ENCODE data around the gene OCA2.

OCA2 gene

GRCh38 chr15:27746401-27746955, 352.6 kb downstream of the OCA2 start:
- Histone ChIP-seq H3K9ac (ENCODE audit: low read length) (no peak overlapping the region), H4K91ac (ENCODE audit: low read depth, low read length) (no peak overlapping the region), H3K27me3 (ENCODE audit: insufficient read depth, low read length) (no peaks in the 10 kb centered on the region), H3K4me3 (ENCODE audit: low read depth, low read length) (no peak overlapping the region), H2AK5ac (ENCODE audit: low read length) (no peak overlapping the region), H3K4me2 (ENCODE audit: low read length) (no peak overlapping the region), H2BK12ac (ENCODE audit: low read length) (no peak overlapping the region), H3K36me3 (ENCODE audit: control insufficient read depth in 1 of 2, insufficient read depth in 2 of 2, low read length in 2 of 2) (no peaks in the 10 kb centered on the region), H2BK5ac (ENCODE audit: low read depth, low read length, poor library complexity) (no peak overlapping the region), H4K12ac (ENCODE audit: low read depth, low read length) (no peak overlapping the region), H3K79me2 (ENCODE audit: control insufficient read depth, insufficient read depth, low read length, poor library complexity) (no peaks in the 10 kb centered on the region), H2BK120ac (ENCODE audit: insufficient read depth, low read length, poor library complexity) (no peak overlapping the region), H3K14ac (ENCODE audit: low read length) (no peak overlapping the region), H4K8ac (ENCODE audit: low read depth, low read length) (no peak overlapping the region), H3K18ac (ENCODE audit: low read length) (no peak overlapping the region), H3K4ac (ENCODE audit: low read depth, low read length) (no peak overlapping the region), H3K4me1 (ENCODE audit: control insufficient read depth in 1 of 2, insufficient read depth in 2 of 2, low read length in 2 of 2) (no peaks in the 10 kb centered on the region), H3K9me3 (ENCODE audit: insufficient read depth, low read depth, low read length) (no peaks in the 10 kb centered on the region), H3K23ac (ENCODE audit: low read length) (no peak overlapping the region), H3K27ac (ENCODE audit: low read depth, low read length) (no peak overlapping the region), H2AFZ (ENCODE audit: insufficient read depth, low read length, poor library complexity) (no peak overlapping the region), H3K79me1 (ENCODE audit: low read length) (no peaks in the 10 kb centered on the region)
- DNase-seq = no peak
- no CpG with 5 or more reads among the region's 5 CpGs for WGBS (ENCODE audit: extremely low coverage, insufficient coverage, insufficient read length)

GRCh38 chr15:27744641-27745040, 354.5 kb downstream of the OCA2 start:
- Histone ChIP-seq H4K8ac (ENCODE audit: low read depth, low read length) (no peak overlapping the region), H3K9me3 (ENCODE audit: insufficient read depth, low read depth, low read length) (no peaks in the 10 kb centered on the region), H3K14ac (ENCODE audit: low read length) (no peak overlapping the region), H2BK5ac (ENCODE audit: low read depth, low read length, poor library complexity) (no peak overlapping the region), H3K27me3 (ENCODE audit: insufficient read depth, low read length) (no peaks in the 10 kb centered on the region), H2AFZ (ENCODE audit: insufficient read depth, low read length, poor library complexity) (no peak overlapping the region), H3K4ac (ENCODE audit: low read depth, low read length) (no peak overlapping the region), H3K18ac (ENCODE audit: low read length) (no peak overlapping the region), H4K91ac (ENCODE audit: low read depth, low read length) (no peak overlapping the region), H3K36me3 (ENCODE audit: control insufficient read depth in 1 of 2, insufficient read depth in 2 of 2, low read length in 2 of 2) (no peaks in the 10 kb centered on the region), H3K4me3 (ENCODE audit: low read depth, low read length) (no peak overlapping the region), H2BK120ac (ENCODE audit: insufficient read depth, low read length, poor library complexity) (no peak overlapping the region), H4K12ac (ENCODE audit: low read depth, low read length) (no peak overlapping the region), H3K79me1 (ENCODE audit: low read length) (no peaks in the 10 kb centered on the region), H3K4me1 (ENCODE audit: control insufficient read depth in 1 of 2, insufficient read depth in 2 of 2, low read length in 2 of 2) (no peaks in the 10 kb centered on the region), H3K4me2 (ENCODE audit: low read length) (no peak overlapping the region), H3K27ac (ENCODE audit: low read depth, low read length) (no peak overlapping the region), H3K23ac (ENCODE audit: low read length) (no peak overlapping the region), H3K9ac (ENCODE audit: low read length) (no peak overlapping the region), H2AK5ac (ENCODE audit: low read length) (no peak overlapping the region), H3K79me2 (ENCODE audit: control insufficient read depth, insufficient read depth, low read length, poor library complexity) (no peaks in the 10 kb centered on the region), H2BK12ac (ENCODE audit: low read length) (no peak overlapping the region)
- DNase-seq = no peak
- no CpG with 5 or more reads among the region's 3 CpGs for WGBS (ENCODE audit: extremely low coverage, insufficient coverage, insufficient read length)

- Histone ChIP-seq H3K4ac (ENCODE audit: low read depth, low read length) (no peak overlapping the region), H3K23ac (ENCODE audit: low read length) (no peak overlapping the region), H2AK5ac (ENCODE audit: low read length) (no peak overlapping the region), H3K18ac (ENCODE audit: low read length) (no peak overlapping the region), H3K9ac (ENCODE audit: low read length) (no peak overlapping the region), H4K12ac (ENCODE audit: low read depth, low read length) (no peak overlapping the region), H4K91ac (ENCODE audit: low read depth, low read length) (no peak overlapping the region), H3K36me3 (ENCODE audit: control insufficient read depth in 1 of 2, insufficient read depth in 2 of 2, low read length in 2 of 2) (no peaks in the 10 kb centered on the region), H2BK120ac (ENCODE audit: insufficient read depth, low read length, poor library complexity) (no peak overlapping the region), H3K9me3 (ENCODE audit: insufficient read depth, low read depth, low read length) (no peaks in the 10 kb centered on the region), H3K27me3 (ENCODE audit: insufficient read depth, low read length) (no peaks in the 10 kb centered on the region), H2BK5ac (ENCODE audit: low read depth, low read length, poor library complexity) (no peak overlapping the region), H3K14ac (ENCODE audit: low read length) (no peak overlapping the region), H3K79me1 (ENCODE audit: low read length) (no peaks in the 10 kb centered on the region), H3K27ac (ENCODE audit: low read depth, low read length) (no peak overlapping the region), H3K4me1 (ENCODE audit: control insufficient read depth in 1 of 2, insufficient read depth in 2 of 2, low read length in 2 of 2) (no peaks in the 10 kb centered on the region), H3K4me3 (ENCODE audit: low read depth, low read length) (no peak overlapping the region), H3K4me2 (ENCODE audit: low read length) (no peak overlapping the region), H3K79me2 (ENCODE audit: control insufficient read depth, insufficient read depth, low read length, poor library complexity) (no peaks in the 10 kb centered on the region), H2AFZ (ENCODE audit: insufficient read depth, low read length, poor library complexity) (no peak overlapping the region), H2BK12ac (ENCODE audit: low read length) (no peak overlapping the region), H4K8ac (ENCODE audit: low read depth, low read length) (no peak overlapping the region)
- no CpG with 5 or more reads among the region's 8 CpGs for WGBS (ENCODE audit: extremely low coverage, insufficient coverage, insufficient read length)
- no peak for DNase-seq
Measured at GRCh38 chr15:27743638-27744037, 355.5 kb downstream of the OCA2 start.

- Histone ChIP-seq H3K23ac (ENCODE audit: low read length) (no peak overlapping the region), H3K4me3 (ENCODE audit: low read depth, low read length) (no peak overlapping the region), H2BK120ac (ENCODE audit: insufficient read depth, low read length, poor library complexity) (no peak overlapping the region), H3K14ac (ENCODE audit: low read length) (no peak overlapping the region), H3K4me1 (ENCODE audit: control insufficient read depth in 1 of 2, insufficient read depth in 2 of 2, low read length in 2 of 2) (no peaks in the 10 kb centered on the region), H3K18ac (ENCODE audit: low read length) (no peak overlapping the region), H4K8ac (ENCODE audit: low read depth, low read length) (no peak overlapping the region), H3K27ac (ENCODE audit: low read depth, low read length) (no peak overlapping the region), H3K4ac (ENCODE audit: low read depth, low read length) (no peak overlapping the region), H4K12ac (ENCODE audit: low read depth, low read length) (no peak overlapping the region), H2AK5ac (ENCODE audit: low read length) (no peak overlapping the region), H4K91ac (ENCODE audit: low read depth, low read length) (no peak overlapping the region), H3K79me1 (ENCODE audit: low read length) (no peaks in the 10 kb centered on the region), H3K79me2 (ENCODE audit: control insufficient read depth, insufficient read depth, low read length, poor library complexity) (no peaks in the 10 kb centered on the region), H3K4me2 (ENCODE audit: low read length) (no peak overlapping the region), H2BK12ac (ENCODE audit: low read length) (no peak overlapping the region), H3K9me3 (ENCODE audit: insufficient read depth, low read depth, low read length) (no peaks in the 10 kb centered on the region), H2BK5ac (ENCODE audit: low read depth, low read length, poor library complexity) (no peak overlapping the region), H2AFZ (ENCODE audit: insufficient read depth, low read length, poor library complexity) (no peak overlapping the region), H3K36me3 (ENCODE audit: control insufficient read depth in 1 of 2, insufficient read depth in 2 of 2, low read length in 2 of 2) (no peaks in the 10 kb centered on the region), H3K27me3 (ENCODE audit: insufficient read depth, low read length) (no peaks in the 10 kb centered on the region), H3K9ac (ENCODE audit: low read length) (no peak overlapping the region)
- DNase-seq = no peak
- no CpG with 5 or more reads among the region's 16 CpGs for WGBS (ENCODE audit: extremely low coverage, insufficient coverage, insufficient read length)
Measured at GRCh38 chr15:27742751-27743477, 356.2 kb downstream of the OCA2 start.

All from trophoblast cell (in vitro differentiated cells and primary cell).